HK-2 (cell line): Measurements from ENCODE around the gene MLYCD.

Source experiments
- DNase-seq: peaks from one replicate; pipeline ENCODE4 v3.0.0-alpha.2; 2018; ENCODE audit not compliant: unreplicated experiment

MLYCD gene

GRCh38 chr16:83899272-83899897, 470 bp downstream of the MLYCD start:
- DNase-seq, result peak; percentile 57

- no peak for DNase-seq
Observed at GRCh38 chr16:83899978-83900377, 1.1 kb downstream of the MLYCD start.

DNA sequence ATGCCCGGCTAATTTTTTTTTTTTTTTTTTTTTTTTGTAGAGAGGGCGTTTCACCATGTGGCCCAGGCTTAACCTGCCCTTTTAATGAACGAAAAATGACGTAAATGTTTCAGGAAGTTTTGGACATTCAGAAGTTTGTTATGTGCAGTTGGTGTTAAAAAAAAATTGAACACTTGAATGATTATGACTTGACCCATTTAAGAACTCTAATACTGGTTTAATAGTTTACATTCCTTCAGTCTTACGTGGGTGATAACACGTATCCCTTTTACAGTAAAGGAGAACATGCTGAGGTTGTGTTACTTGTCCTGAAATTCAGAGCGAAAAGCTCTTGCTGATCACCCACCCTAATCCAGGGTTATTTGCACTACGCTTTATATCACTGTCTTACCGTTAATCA, 1.7 kb downstream of the MLYCD start:
- no peak for DNase-seq

- DNase-seq, result no peak
Observed at GRCh38 chr16:83901101-83901500, 2.2 kb downstream of the MLYCD start.

DNA sequence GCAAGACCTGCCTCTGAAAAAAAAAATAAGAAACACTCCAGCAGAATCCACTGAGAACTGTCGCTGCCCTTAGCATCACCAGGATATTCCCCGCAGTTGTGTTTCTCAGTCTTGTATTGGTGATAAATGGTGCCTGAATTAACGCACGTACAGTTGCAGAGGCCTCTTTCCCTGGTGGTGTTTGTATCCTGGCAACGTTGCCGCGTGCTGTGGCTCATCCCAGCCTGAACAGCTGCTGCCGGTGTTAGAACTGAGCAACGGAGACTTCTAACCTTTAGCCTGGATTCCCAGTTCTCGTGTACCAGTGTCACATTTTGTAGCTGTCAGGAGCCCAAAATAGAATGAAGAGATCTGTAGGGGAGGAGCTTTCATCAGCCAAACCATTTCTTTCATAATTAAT, 4.8 kb downstream of the MLYCD start:
- no peak for DNase-seq

GRCh38 chr16:83906683-83907082, 7.8 kb downstream of the MLYCD start:
- no peak for DNase-seq

- DNase-seq, result no peak
Observed at GRCh38 chr16:83907111-83907510, 8.2 kb downstream of the MLYCD start.

DNA sequence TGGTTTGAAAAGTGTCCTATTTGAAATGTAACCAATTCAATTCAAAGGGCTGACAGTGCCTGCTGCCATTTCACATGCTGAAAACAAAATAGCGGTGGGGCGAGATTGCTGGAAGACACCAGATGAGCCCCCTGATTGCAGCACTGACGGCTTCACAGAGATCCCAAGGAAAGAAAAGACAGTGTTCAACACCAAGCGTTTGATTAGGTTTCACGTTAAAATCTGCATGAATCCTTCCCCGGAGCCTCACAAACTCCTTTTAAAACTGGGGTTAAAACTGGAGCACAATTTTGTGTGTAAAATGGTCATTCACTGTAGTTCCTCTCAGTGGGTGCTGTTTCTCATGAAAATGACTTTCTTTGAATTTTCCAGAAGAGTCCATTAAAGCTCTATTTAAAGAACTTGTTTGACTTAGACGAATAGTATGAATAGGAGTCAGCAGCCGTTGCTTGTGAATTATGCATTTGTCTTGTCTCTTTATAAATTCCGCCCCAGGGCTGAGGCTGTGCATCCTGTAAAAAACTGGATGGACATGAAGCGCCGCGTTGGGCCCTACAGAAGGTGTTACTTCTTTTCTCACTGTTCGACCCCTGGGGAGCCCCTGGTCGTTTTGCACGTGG, 8.8 kb downstream of the MLYCD start:
- no peak for DNase-seq

DNA sequence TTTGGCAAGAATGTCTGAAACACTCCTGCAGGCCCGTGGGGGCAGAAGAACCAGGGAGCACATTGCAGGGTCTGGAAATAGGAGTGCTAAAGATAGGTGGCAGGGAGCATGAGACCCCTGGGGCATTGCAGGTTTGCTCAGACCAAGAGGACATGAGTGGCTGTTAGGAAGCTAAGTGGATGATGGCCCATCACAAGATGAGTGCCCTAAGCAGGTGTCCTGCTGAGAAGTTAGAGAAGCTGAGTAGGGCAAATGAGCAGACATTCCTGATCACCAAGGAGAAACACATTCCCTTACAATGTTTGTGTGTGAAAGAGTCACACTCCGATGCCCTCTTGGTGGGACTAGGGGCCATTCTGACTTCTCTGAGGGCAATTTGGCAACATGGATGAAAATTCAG, 9.9 kb downstream of the MLYCD start:
- no peak for DNase-seq

GRCh38 chr16:83911290-83911689, 12.4 kb downstream of the MLYCD start:
- no peak for DNase-seq

DNA sequence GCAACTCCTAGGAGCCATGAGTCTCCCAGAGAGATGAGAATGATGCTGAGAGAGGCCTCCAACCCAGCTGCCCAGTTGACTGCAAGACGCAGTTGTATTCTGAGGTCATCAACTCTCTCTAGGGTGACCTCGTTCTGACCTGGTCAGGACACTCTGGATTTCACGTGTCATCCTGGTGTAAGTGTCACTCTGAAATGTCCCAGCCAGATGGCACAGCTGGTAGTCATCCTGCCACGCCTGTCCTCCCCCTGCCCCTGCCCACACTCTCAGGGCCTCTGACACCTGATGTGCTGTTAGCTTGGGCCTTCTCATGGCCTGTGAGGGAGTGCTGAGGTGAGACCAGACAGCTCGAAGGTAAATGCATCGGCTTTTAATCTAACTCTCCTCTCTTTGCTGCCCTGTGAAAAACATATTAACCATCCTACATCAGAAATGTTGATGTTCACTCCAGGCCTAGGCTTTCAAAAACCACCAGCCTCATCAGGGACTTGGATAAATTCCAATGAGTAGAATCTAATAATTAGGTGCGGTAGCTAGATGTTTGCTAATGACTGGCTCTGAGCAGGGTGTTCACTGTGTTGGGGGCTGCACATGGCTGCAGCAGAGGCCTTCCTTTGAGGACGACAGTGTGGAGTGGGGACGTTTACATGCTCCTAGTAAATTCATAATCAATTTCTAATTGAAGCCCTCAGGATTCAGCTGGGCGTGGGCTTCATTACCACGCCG, 13.8 kb downstream of the MLYCD start:
- DNase-seq, result no peak

GRCh38 chr16:83913245-83913633, 14.3 kb downstream of the MLYCD start:
- no peak for DNase-seq

- DNase-seq, result no peak
Observed at GRCh38 chr16:83914091-83914710, 15.3 kb downstream of the MLYCD start.

- DNase-seq, result no peak
Observed at GRCh38 chr16:83915081-83915480, 16.2 kb downstream of the MLYCD start.

- no peak for DNase-seq
Observed at GRCh38 chr16:83915491-83915890, 16.6 kb downstream of the MLYCD start.

- DNase-seq, result no peak
Observed at GRCh38 chr16:83917152-83918120, 18.5 kb downstream of the MLYCD start.

DNA sequence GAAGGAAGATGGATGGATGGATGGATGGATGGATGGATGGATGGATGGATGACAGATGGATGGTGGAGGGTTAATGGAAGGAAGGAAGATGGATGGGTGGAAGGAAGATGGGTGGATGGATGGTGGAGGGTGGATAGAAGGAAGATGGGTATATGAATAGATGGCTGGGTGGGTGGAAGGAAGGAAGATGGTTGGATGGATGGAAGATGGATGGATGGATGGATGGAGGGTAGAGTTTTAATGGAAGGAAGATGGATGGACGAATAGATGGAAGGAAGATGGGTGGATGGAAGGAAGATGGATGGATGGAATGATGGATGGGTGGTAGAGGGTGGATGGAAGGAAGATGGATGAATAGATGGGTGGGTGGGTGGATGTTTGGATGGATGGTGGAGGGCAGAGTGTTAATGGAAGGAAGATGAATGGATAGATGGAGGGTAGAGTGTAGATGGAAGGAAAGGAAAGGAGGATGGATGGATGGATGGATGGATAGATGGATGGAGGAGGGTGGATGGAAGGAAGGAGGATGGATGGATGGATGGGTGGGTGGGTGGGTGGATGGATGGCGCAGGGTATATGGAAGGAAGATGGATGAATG, 22.1 kb downstream of the MLYCD start:
- DNase-seq, result no peak

GRCh38 chr16:83923581-83924365, 24.9 kb downstream of the MLYCD start:
- DNase-seq, result no peak

GRCh38 chr16:83924686-83925085, 25.8 kb downstream of the MLYCD start:
- no peak for DNase-seq

DNA sequence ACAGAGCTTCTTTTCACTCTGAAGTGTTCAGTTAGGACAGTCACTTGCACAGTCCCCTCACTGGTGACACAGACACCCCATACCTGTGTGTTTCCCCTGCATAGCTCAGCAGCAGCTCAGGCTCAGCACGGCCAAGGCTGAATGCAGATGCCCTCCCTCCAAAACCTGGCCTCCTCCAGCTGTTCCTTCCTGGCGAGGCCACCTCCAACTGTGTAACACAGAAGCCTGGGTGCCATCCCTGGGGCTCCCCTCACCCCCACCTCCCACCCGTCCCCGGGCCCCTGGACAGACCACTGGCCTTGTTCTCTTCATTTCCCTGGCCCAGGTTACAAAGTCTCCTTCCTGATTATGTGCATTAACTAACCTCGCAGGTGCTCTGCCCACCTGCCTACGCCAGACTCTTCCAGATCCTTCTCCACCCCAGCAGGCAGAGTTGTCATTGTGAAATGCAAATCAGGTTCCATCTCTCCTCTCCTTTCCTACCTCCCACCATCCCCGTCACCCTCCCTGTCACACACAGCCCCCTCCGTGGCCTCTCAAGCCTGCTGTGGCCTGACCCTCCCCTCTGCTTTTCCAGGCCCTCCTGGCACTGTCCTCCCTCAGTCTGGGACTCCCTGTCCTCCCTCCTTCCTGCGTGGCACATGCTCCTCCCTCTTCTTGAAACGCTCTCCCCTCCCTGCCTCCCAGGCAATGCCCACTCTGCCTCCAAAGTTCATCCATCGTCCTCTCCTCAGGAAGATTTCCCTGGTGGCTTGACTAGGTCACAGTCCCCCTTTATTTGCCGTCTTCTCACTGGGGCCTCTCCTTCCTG, 26.4 kb downstream of the MLYCD start:
- no peak for DNase-seq
